Right atrium auricular region (tissue), 2 donors: ENCODE data around the gene TMCC2. TPM values are rescaled to one million over a fixed set of nuclear protein-coding genes. Genes with fewer than 3 reads are reported as not detected.

Source experiments
- DNase-seq: peaks from one replicate; pipeline ENCODE4 v3.0.0-alpha.2; 2019; ENCODE audit warnings: low spot score
- H3K27ac ChIP-seq, 2 donors: fragments of 200-600 bp; sonication (generic); 1 replicate in 1 of 2; 2 replicates in 1 of 2; pipeline ENCODE4 v1.5.1; 2016 to 2019
- H3K27me3 ChIP-seq, 2 donors: fragments of 200-600 bp; sonication (generic); one replicate each; pipeline versions ENCODE4 v1.5.1 to v1.6.0; 2017 to 2019
- H3K36me3 ChIP-seq: fragments of 200-600 bp; sonication (generic); one replicate; pipeline ENCODE4 v1.5.1; 2016
- H3K4me1 ChIP-seq, 2 donors: fragments of 200-600 bp; sonication (generic); one replicate each; pipeline versions ENCODE4 v1.5.1 to v1.6.0; 2017 to 2019
- H3K4me3 ChIP-seq, 2 donors: fragments of 200-600 bp; sonication (generic); 1 replicate in 1 of 2; 2 replicates in 1 of 2; pipeline ENCODE4 v1.5.1; 2017 to 2019; ENCODE audit warnings: mild to moderate bottlenecking in 1 of 2, moderate library complexity in 1 of 2
- H3K9me3 ChIP-seq, 2 donors: fragments of 200-600 bp; sonication (generic); one replicate each; pipeline ENCODE4 v1.5.1; 2019
- total RNA-seq, 2 donors: library from RNA; depleted of rRNA; stranded (reverse); fragments of >200 nt; gene quantifications; one replicate each; pipeline ENCODE4 v1.1.0, GENCODE V29; 2016
- TF ChIP-seq, protein P1 (sequence below), 2 donors: fragments of 200-600 bp; sonication (generic); IDR thresholded peaks; one replicate each; pipeline ENCODE4 v1.5.1; 2019; ENCODE audit warnings: antibody characterized with exemption in 2 of 2

Gene TMCC2
- total RNA-seq, 2 donors from 2014 or later: 8.5 to 11.9 TPM

DNA sequence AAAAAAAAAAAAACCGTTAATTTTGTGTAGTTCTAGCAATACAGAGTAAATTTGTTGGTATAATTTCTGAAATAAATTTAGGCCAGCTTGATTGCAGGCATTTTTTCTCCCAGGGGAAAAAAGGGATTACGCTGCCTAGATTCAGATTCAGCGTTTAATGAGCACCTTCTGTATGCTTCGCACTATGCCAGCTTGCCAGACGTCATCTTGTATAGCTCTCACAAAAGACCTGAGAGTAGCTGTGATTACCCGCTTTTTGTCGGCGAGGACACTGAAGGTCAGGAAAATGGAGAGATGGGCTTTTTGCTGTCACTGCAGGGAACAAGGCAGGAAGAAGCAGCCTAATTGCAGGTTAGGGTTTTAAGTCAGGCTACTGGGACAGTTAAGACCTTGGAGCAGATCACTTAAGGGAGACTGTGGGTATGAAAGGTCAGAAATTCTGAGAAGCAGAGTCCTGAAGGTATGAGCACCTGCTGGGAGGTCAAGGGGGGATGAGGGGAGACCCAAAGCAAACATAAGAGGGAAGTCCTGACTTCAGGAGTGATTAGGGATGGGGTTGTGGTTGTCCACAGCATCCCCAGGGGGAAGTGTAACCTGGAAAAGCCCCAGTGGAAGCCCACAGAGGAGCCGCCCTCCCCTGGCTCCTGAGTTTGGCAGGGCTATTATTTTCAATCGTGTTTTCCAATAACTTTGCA is 39.0 kb downstream of the TMCC2 start:
- H3K4me3 ChIP-seq: no peak overlapping the region
- no peaks in the 10 kb centered on the region for H3K36me3 ChIP-seq
- no peak for DNase-seq
- no peak overlapping the region for H3K27ac ChIP-seq
- TF ChIP-seq, protein P1, sequence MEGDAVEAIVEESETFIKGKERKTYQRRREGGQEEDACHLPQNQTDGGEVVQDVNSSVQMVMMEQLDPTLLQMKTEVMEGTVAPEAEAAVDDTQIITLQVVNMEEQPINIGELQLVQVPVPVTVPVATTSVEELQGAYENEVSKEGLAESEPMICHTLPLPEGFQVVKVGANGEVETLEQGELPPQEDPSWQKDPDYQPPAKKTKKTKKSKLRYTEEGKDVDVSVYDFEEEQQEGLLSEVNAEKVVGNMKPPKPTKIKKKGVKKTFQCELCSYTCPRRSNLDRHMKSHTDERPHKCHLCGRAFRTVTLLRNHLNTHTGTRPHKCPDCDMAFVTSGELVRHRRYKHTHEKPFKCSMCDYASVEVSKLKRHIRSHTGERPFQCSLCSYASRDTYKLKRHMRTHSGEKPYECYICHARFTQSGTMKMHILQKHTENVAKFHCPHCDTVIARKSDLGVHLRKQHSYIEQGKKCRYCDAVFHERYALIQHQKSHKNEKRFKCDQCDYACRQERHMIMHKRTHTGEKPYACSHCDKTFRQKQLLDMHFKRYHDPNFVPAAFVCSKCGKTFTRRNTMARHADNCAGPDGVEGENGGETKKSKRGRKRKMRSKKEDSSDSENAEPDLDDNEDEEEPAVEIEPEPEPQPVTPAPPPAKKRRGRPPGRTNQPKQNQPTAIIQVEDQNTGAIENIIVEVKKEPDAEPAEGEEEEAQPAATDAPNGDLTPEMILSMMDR (IDR thresholded peaks at IDR 0.05): no peak
- no peaks in the 10 kb centered on the region for H3K9me3 ChIP-seq
- H3K4me1 ChIP-seq: peaks cover 0 to 29% of the 10 kb centered on the region in 2 donors
- no peaks in the 10 kb centered on the region for H3K27me3 ChIP-seq

DNA sequence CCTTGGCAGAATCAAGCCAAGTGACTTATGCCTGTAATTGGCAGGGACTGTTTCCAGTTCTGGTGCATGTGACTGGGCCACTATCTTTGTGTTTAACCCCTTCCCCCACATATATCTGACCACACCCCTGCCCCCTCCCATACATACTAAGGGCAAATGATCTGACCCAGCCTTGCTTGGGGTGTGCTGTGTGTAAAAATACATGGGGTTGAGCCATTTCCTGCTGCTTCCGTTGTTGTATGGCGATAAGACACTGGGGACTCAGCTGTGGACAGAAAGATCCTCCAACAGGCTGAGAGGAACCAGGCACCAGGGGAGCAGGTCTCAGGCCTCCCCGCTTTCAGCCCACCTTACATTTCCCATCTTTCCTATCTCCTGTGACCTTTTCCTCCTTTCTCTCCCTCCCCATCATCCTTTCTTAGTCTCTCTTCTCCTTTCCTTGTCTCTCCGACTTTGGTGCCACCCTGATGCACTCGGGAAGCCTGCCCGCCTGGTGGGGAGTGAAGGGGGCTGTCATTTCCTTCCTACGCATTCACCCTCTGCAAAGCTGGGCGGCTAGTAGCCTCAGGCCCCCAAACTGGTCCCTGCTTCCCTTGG is 39.7 kb downstream of the TMCC2 start:
- H3K4me1 ChIP-seq: peaks cover 0 to 23% of the 10 kb centered on the region in 2 donors
- H3K27ac ChIP-seq: no peak overlapping the region
- H3K9me3 ChIP-seq: no peaks in the 10 kb centered on the region
- peaks cover 6% of the 10 kb centered on the region for H3K36me3 ChIP-seq
- no peak overlapping the region for H3K4me3 ChIP-seq
- no peaks in the 10 kb centered on the region for H3K27me3 ChIP-seq
- DNase-seq: no peak
- TF ChIP-seq, protein P1 (IDR thresholded peaks at IDR 0.05): no peak

DNA sequence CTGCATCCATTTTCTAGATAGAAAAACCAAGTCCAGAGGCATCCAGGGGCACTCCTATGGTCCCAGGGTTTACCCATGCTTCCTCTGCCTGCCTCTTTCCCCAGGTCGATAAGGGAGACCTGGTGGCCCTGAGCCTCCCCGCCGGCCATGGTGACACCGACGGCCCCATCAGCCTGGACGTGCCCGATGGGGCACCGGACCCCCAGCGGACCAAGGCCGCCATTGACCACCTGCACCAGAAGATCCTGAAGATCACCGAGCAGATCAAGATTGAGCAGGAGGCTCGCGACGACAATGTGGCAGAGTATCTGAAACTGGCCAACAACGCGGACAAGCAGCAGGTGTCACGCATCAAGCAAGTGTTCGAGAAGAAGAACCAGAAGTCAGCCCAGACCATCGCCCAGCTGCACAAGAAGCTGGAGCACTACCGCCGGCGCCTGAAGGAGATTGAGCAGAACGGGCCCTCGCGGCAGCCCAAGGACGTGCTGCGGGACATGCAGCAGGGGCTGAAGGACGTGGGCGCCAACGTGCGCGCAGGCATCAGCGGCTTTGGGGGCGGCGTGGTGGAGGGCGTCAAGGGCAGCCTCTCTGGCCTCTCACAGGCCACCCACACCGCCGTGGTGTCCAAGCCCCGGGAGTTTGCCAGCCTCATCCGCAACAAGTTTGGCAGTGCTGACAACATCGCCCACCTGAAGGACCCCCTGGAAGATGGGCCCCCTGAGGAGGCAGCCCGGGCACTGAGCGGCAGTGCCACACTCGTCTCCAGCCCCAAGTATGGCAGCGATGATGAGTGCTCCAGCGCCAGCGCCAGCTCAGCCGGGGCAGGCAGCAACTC is 41.3 kb downstream of the TMCC2 start:
- Histone ChIP-seq H3K27ac (no peak overlapping the region), H3K9me3 (no peaks in the 10 kb centered on the region), H3K4me3 (no peak overlapping the region), H3K4me1 (peaks cover 0 to 19% of the 10 kb centered on the region in 2 donors), H3K36me3 (peaks cover 11% of the 10 kb centered on the region), H3K27me3 (no peaks in the 10 kb centered on the region)
- TF ChIP-seq, protein P1 (IDR thresholded peaks at IDR 0.05): no peak
- no peak for DNase-seq

DNA sequence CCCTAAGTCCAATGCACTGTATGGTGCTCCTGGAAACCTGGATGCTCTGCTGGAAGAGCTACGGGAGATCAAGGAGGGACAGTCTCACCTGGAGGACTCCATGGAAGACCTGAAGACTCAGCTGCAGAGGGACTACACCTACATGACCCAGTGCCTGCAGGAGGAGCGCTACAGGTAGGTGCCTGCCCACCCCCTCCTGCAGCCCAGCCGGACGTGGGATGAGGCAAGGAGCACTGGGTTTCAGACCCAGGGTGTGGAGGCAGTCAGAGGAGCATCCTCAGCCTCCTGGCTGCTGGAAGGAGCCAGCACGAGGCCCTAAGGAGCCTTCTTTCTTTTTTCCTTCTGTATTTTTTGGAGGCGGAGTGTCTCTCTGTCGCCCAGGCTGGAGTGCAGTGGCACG is 42.0 kb downstream of the TMCC2 start:
- peaks cover 11% of the 10 kb centered on the region for H3K36me3 ChIP-seq
- no peaks in the 10 kb centered on the region for H3K27me3 ChIP-seq
- TF ChIP-seq, protein P1 (IDR thresholded peaks at IDR 0.05): no peak
- H3K4me1 ChIP-seq: peaks cover 0 to 22% of the 10 kb centered on the region in 2 donors
- no peak overlapping the region for H3K27ac ChIP-seq
- no peak overlapping the region for H3K4me3 ChIP-seq
- no peak for DNase-seq
- no peaks in the 10 kb centered on the region for H3K9me3 ChIP-seq

DNA sequence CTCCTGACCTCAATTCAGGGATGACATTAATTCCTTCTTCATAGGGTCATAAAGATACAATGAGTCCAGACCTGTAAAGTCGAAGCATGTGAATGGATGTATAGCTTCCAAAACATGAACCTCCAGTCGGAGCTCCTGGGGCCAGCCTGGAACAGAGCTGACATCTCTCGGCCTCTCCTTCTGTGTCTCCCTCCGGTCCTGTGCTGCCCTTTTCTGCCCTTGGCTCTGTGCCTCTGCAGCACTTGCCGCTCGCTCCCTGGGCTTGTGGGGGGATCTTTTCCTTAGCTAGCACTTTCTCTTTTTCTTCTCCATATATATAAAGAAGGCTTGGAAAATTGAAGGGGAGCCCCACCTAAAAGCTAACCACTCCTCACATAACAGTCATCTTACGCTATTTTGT is 42.5 kb downstream of the TMCC2 start:
- Histone ChIP-seq H3K36me3 (peaks cover 11% of the 10 kb centered on the region), H3K9me3 (no peaks in the 10 kb centered on the region), H3K4me1 (peaks cover 0 to 22% of the 10 kb centered on the region in 2 donors), H3K27ac (no peak overlapping the region), H3K27me3 (no peaks in the 10 kb centered on the region), H3K4me3 (no peak overlapping the region)
- TF ChIP-seq, protein P1 (IDR thresholded peaks at IDR 0.05): no peak
- DNase-seq: no peak
